AG04450 (cell line): ENCODE results near the gene SMIM5. TPM values are rescaled to one million over a fixed set of nuclear protein-coding genes. Genes with fewer than 3 reads are reported as not detected.
A peak's percentile ranks its signal among the peaks of the same experiment; 100 is the strongest.

Source experiments
- CTCF ChIA-PET: fragments of 300-600, 350-600 bp; formaldehyde crosslinking; extraction: SDS; loops from one replicate; lab custom pipeline; 2022; ENCODE audit warnings: antibody characterized with exemption, inconsistent platforms; lab: Charles Lee
- POLR2A ChIA-PET: fragments of 350-600 bp; formaldehyde crosslinking; extraction: SDS; loops from one replicate; lab custom pipeline; 2021; ENCODE audit warnings: antibody characterized with exemption, inconsistent platforms; lab: Yijun Ruan, JAX
- DNase-seq: peaks from one replicate; pipeline ENCODE4 v3.0.0-alpha.2; 2011; ENCODE audit warnings: low read depth, low spot score
- H3K27ac ChIP-seq: one replicate; pipeline ENCODE4 v1.5.1; 2012; ENCODE audit warnings: low read depth, low read length, control low read depth
- H3K27me3 ChIP-seq: one replicate; pipeline ENCODE4 v1.6.0; 2012; ENCODE audit warnings: low read length; ENCODE audit not compliant: control insufficient read depth, insufficient read depth
- H3K4me3 ChIP-seq: 2 replicates; pipeline ENCODE4 v1.5.1; 2011; ENCODE audit warnings: mild to moderate bottlenecking, low read depth, low read length, control low read depth
- H3K9me3 ChIP-seq: 2 replicates; pipeline ENCODE4 v1.5.1; 2012; ENCODE audit warnings: low read length; ENCODE audit not compliant: control insufficient read depth, insufficient read depth
- CTCF ChIP-seq: IDR thresholded peaks from 2 replicates; pipeline ENCODE4 v1.5.1; 2011; ENCODE audit warnings: low read depth, low read length, control low read depth, inconsistent platforms
- polyA plus RNA-seq: library from polyadenylated mRNA; depleted of rRNA; stranded (reverse); fragments of >200 nt; gene quantifications from 2 replicates; pipeline ENCODE4 v1.2.3, GENCODE V29; 2011

The SMIM5 gene
- polyA plus RNA-seq, 1 experiment, result not detected

- Histone ChIP-seq H3K4me3 (no peak overlapping the region), H3K27me3 (peaks cover 15% of the 10 kb centered on the region), H3K9me3 (no peaks in the 10 kb centered on the region; the same call in 1 of the 2 replicates), H3K27ac (no peak overlapping the region)
- DNase-seq, result peak; percentile 11
- peak; percentile 63 for TF ChIP-seq CTCF
- ChIA-PET CTCF (interaction anchor here (0.6 to 3.2 kb wide), 9 partner anchors 9 to 132 kb away, joined by 3 to 49 read pairs (median 3); partner anchors contain the start of gene SMIM5), POLR2A (interaction anchor here (0.6 to 0.9 kb wide), 3 partner anchors 9 to 144 kb away, joined by 3 read pairs; no protein-coding TSS in a partner anchor)
Measured at GRCh38 chr17:75619506-75620431, 13.5 kb upstream of the SMIM5 start.

DNA sequence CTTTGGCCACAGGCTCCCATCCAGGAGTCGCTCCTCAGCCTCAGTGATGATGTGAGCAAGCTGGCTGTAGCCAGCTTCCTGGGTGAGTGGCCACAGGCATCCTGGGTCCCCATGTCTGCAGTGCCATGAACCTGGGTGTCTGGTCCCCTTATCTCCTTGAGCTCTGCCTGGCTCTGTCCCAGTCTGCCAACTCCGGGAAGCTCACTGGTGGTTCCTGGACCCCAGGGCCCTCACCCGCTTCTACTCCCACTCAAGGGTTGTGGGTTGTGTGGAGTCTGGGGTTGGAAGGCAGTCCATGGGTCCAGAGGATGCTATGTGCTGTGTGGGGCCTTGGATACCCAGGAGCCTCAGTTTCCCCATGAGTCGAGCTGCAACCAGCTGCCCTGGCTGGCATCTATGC, 11.7 kb upstream of the SMIM5 start:
- Histone ChIP-seq H3K4me3 (no peak overlapping the region), H3K9me3 (no peaks in the 10 kb centered on the region; the same call in 1 of the 2 replicates), H3K27ac (no peak overlapping the region), H3K27me3 (peaks cover 15% of the 10 kb centered on the region)
- DNase-seq, result no peak
- POLR2A ChIA-PET, result no interaction called here
- TF ChIP-seq CTCF, result no peak
- CTCF ChIA-PET, result interaction anchor here (0.7 to 3.2 kb wide), 4 partner anchors 9 to 127 kb away, joined by 3 to 49 read pairs (median 4); partner anchors contain the start of gene SMIM5

GRCh38 chr17:75622076-75622475, 11.2 kb upstream of the SMIM5 start:
- Histone ChIP-seq H3K27ac (no peak overlapping the region), H3K4me3 (no peak overlapping the region), H3K9me3 (no peaks in the 10 kb centered on the region; the same call in 1 of the 2 replicates), H3K27me3 (peaks cover 13% of the 10 kb centered on the region)
- CTCF ChIA-PET, result interaction anchor here (0.7 to 3.2 kb wide), 4 partner anchors 8 to 126 kb away, joined by 3 to 49 read pairs (median 4); partner anchors contain the start of gene SMIM5
- TF ChIP-seq CTCF, result no peak
- DNase-seq, result no peak
- POLR2A ChIA-PET, result interaction anchor here (0.5 kb wide), 1 partner anchor 23 kb away, joined by 3 read pairs; no protein-coding TSS in a partner anchor

DNA sequence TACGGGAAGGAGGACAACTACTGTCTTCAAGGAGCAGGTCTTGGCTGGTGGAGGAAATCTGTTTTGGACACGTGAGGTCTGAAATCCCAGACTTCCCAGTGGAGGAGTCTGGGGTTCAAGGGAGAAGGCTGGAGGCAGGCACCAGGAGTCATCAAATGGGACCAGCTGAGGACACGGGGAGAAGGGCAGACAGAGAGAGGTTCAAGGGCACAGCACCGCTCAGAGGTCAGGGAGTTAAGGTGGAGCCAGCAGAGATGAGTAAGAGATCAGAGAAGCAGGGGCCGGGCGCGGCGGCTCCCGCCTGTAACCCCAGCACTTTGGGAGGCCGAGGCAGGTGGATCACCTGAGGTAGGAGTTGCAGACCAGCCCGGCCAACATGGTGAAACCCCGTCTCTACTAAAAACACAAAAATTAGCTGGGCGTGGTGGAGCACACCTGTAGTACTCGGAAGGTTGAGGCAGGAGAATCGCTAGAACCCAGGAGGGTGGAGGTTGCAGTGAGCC, 10.4 kb upstream of the SMIM5 start:
- Histone ChIP-seq H3K9me3 (no peaks in the 10 kb centered on the region; the same call in 1 of the 2 replicates), H3K4me3 (no peak overlapping the region), H3K27ac (no peak overlapping the region), H3K27me3 (peaks cover 13% of the 10 kb centered on the region)
- CTCF ChIA-PET, result interaction anchor here (3.0 kb wide), 1 partner anchor 10 kb away, joined by 23 read pairs; the partner anchor contains the start of gene SMIM5
- TF ChIP-seq CTCF, result no peak
- POLR2A ChIA-PET, result interaction anchor here (0.5 to 0.6 kb wide), 2 partner anchors 24 to 145 kb away, joined by 3 read pairs; no protein-coding TSS in a partner anchor
- DNase-seq, result no peak
